Loucy (cell line): ENCODE results near the gene ATP1A2.

Experiments used
- H2AFZ ChIP-seq: fragments of 200-600 bp; sonication (generic); 2 replicates; pipeline ENCODE4 v1.6.0; 2016; ENCODE audit warnings: antibody characterized with exemption, mild to moderate bottlenecking, low read length, moderate library complexity
- H3F3A ChIP-seq: fragments of 200-600 bp; 2 replicates; pipeline ENCODE4 v1.6.0; 2016; ENCODE audit warnings: antibody characterized with exemption, low read depth, mild to moderate bottlenecking
- H3K27me3 ChIP-seq: fragments of 200-600 bp; sonication (generic); 2 replicates; pipeline ENCODE4 v1.6.1; 2014; ENCODE audit warnings: low read length, mild to moderate bottlenecking; ENCODE audit not compliant: insufficient read depth, poor library complexity, severe bottlenecking
- H3K36me3 ChIP-seq: fragments of 200-600 bp; sonication (generic); 2 replicates; pipeline ENCODE4 v1.6.1; 2016; ENCODE audit warnings: low read length; ENCODE audit not compliant: insufficient read depth
- H3K4me1 ChIP-seq: fragments of 200-600 bp; sonication (generic); 2 replicates; pipeline ENCODE4 v1.5.1; 2014; ENCODE audit warnings: low read length, mild to moderate bottlenecking; ENCODE audit not compliant: insufficient read depth, poor library complexity, severe bottlenecking
- H3K4me2 ChIP-seq: fragments of 200-600 bp; sonication (generic); 2 replicates; pipeline ENCODE4 v1.6.0; 2014; ENCODE audit warnings: antibody characterized with exemption, low read length, low read depth, mild to moderate bottlenecking; ENCODE audit not compliant: poor library complexity, severe bottlenecking
- H3K4me3 ChIP-seq: fragments of 200-600 bp; sonication (generic); 2 replicates; pipeline ENCODE4 v1.5.1; 2014; ENCODE audit warnings: low read length, mild to moderate bottlenecking, mixed read lengths; ENCODE audit not compliant: poor library complexity, severe bottlenecking
- H3K79me2 ChIP-seq: fragments of 200-600 bp; sonication (generic); 2 replicates; pipeline ENCODE4 v1.6.1; 2014; ENCODE audit warnings: low read length; ENCODE audit not compliant: insufficient read depth
- H3K9ac ChIP-seq: fragments of 200-600 bp; sonication (generic); 2 replicates; pipeline ENCODE4 v1.6.0; 2014; ENCODE audit warnings: mild to moderate bottlenecking, low read depth, low read length, moderate library complexity; ENCODE audit not compliant: poor library complexity, severe bottlenecking
- H3K9me2 ChIP-seq: fragments of 200-600 bp; sonication (generic); replicated peaks from 2 replicates; pipeline ENCODE4 v1.6.1; 2016; ENCODE audit warnings: low read depth, low read length, mixed read lengths
- H3K9me3 ChIP-seq: fragments of 200-600 bp; sonication (generic); 2 replicates; pipeline ENCODE4 v1.6.1; 2014; ENCODE audit warnings: mild to moderate bottlenecking, antibody characterized with exemption, low read length, low read depth; ENCODE audit not compliant: insufficient read depth
- H4K20me1 ChIP-seq: fragments of 200-600 bp; sonication (generic); 2 replicates; pipeline ENCODE4 v1.6.0; 2014; ENCODE audit warnings: antibody characterized with exemption, low read length, mild to moderate bottlenecking; ENCODE audit not compliant: insufficient read depth, poor library complexity, severe bottlenecking
- CTCF ChIP-seq: fragments of 200-600 bp; sonication (generic); conservative IDR thresholded peaks from 2 replicates; pipeline ENCODE4 v1.5.1; 2014; ENCODE audit warnings: mild to moderate bottlenecking, antibody characterized with exemption, low read length
- EZH2phosphoT487 ChIP-seq: fragments of 200-600 bp; IDR thresholded peaks from 2 replicates; pipeline ENCODE4 v1.6.1; 2018; ENCODE audit warnings: antibody characterized with exemption, mild to moderate bottlenecking, moderate library complexity, borderline replicate concordance

ATP1A2 gene

GRCh38 chr1:160179336-160179735 is 63.8 kb downstream of the ATP1A2 start:
- Histone ChIP-seq H3F3A (no peaks in the 10 kb centered on the region), H3K79me2 (no peaks in the 10 kb centered on the region), H3K4me2 (no peak overlapping the region), H3K9me2 (no peaks in the 10 kb centered on the region), H3K9me3 (no peaks in the 10 kb centered on the region), H4K20me1 (no peaks in the 10 kb centered on the region), H3K4me1 (no peaks in the 10 kb centered on the region), H3K36me3 (no peaks in the 10 kb centered on the region), H3K4me3 (no peak overlapping the region), H2AFZ (no peak overlapping the region), H3K27me3 (no peaks in the 10 kb centered on the region), H3K9ac (no peak overlapping the region)
- TF ChIP-seq CTCF (no peak), EZH2phosphoT487 (no peak)

- H3K4me1 ChIP-seq: no peaks in the 10 kb centered on the region
- no peak overlapping the region for H3K9ac ChIP-seq
- H3F3A ChIP-seq: no peaks in the 10 kb centered on the region
Observed at GRCh38 chr1:160186246-160186645, 70.7 kb downstream of the ATP1A2 start.

DNA sequence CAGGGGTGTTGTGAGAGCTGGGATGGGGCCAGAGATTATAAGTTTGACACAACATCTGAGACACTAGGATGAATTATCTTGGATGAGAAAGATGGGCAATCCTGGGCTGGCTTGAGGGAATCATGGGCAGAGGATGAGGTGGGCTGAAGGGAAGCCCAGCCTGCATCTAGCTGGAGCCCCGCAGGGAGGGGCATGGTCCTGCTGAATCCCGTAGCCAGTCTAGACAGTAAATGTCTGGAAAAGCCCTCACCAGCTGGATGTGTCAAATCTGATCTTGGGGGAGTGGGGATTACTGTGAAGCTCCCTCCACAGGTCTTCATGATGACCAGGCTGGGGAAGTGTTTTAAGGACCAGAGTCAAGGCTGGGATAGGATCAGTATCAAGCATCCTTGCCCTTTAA is 71.2 kb downstream of the ATP1A2 start:
- no peaks in the 10 kb centered on the region for H3K9me3 ChIP-seq
- H2AFZ ChIP-seq: no peak overlapping the region
- no peaks in the 10 kb centered on the region for H3F3A ChIP-seq
- H3K4me1 ChIP-seq: no peaks in the 10 kb centered on the region
- no peaks in the 10 kb centered on the region for H3K9me2 ChIP-seq
- no peaks in the 10 kb centered on the region for H3K36me3 ChIP-seq
- no peak overlapping the region for H3K4me3 ChIP-seq
- no peaks in the 10 kb centered on the region for H3K27me3 ChIP-seq
- no peak overlapping the region for H3K4me2 ChIP-seq
- no peaks in the 10 kb centered on the region for H4K20me1 ChIP-seq
- H3K9ac ChIP-seq: no peak overlapping the region
- no peaks in the 10 kb centered on the region for H3K79me2 ChIP-seq
- TF ChIP-seq CTCF (no peak), EZH2phosphoT487 (no peak)

More at GRCh38 chr1:160186246-160186645, 70.7 kb downstream of the ATP1A2 start:
- Histone ChIP-seq H3K36me3 (no peaks in the 10 kb centered on the region), H2AFZ (no peak overlapping the region), H3K9me2 (no peaks in the 10 kb centered on the region), H4K20me1 (no peaks in the 10 kb centered on the region), H3K27me3 (no peaks in the 10 kb centered on the region), H3K79me2 (no peaks in the 10 kb centered on the region), H3K9me3 (no peaks in the 10 kb centered on the region), H3K4me2 (no peak overlapping the region), H3K4me3 (no peak overlapping the region)
- no peak for TF ChIP-seq EZH2phosphoT487
- no peak for TF ChIP-seq CTCF
